Stimulated activated CD8-positive, alpha-beta memory T cell treated with anti-CD3 and anti-CD28 coated beads, Interleukin-12 subunit alpha, Interleukin-12 subunit beta, amount 100 ng/mL, for 4 hours (primary cell): ENCODE results near the gene HAAO.
A peak's percentile ranks its signal among the peaks of the same experiment; 100 is the strongest.
"Not testable (repeated sequence)": the region's sequence is repeated elsewhere in the genome, so short reads cannot be mapped to it uniquely, and the experiment has no call there.

Source experiments
- DNase-seq: peaks from one replicate; pipeline ENCODE4 v3.0.0-alpha.2; 2020; ENCODE audit warnings: low read depth

The HAAO gene

GRCh38 chr2:42792583-42793333 is at the start of gene HAAO:
HAAO (minus strand) TSS chr2:42792583; CDS start chr2:42792536, 47 bp downstream.
- no peak for DNase-seq

- DNase-seq, result no peak
Observed at GRCh38 chr2:42841344-42841743, 49.0 kb upstream of the HAAO start.

- no peak for DNase-seq
Observed at GRCh38 chr2:42840760-42841159, 48.4 kb upstream of the HAAO start.

- no peak for DNase-seq
Observed at GRCh38 chr2:42839809-42840501, 47.6 kb upstream of the HAAO start.

- no peak for DNase-seq
Observed at GRCh38 chr2:42838133-42838532, 45.8 kb upstream of the HAAO start.

GRCh38 chr2:42835577-42836371 is 43.4 kb upstream of the HAAO start:
- DNase-seq, result no peak

- DNase-seq, result no peak
Observed at GRCh38 chr2:42834161-42834560, 41.8 kb upstream of the HAAO start.

- DNase-seq, result no peak
Observed at GRCh38 chr2:42832289-42832634, 39.9 kb upstream of the HAAO start.

- DNase-seq, result not testable (repeated sequence)
Observed at GRCh38 chr2:42831575-42832288, 39.3 kb upstream of the HAAO start.

- DNase-seq, result no peak
Observed at GRCh38 chr2:42830922-42831574, 38.7 kb upstream of the HAAO start.

GRCh38 chr2:42829671-42830440 is 37.5 kb upstream of the HAAO start:
- no peak for DNase-seq

GRCh38 chr2:42828487-42829425 is 36.4 kb upstream of the HAAO start:
- DNase-seq, result peak; percentile 34

GRCh38 chr2:42827647-42828486 is 35.5 kb upstream of the HAAO start:
- DNase-seq, result peak; percentile 50

GRCh38 chr2:42826231-42826630 is 33.8 kb upstream of the HAAO start:
- DNase-seq, result no peak

- DNase-seq, result no peak
Observed at GRCh38 chr2:42824454-42824807, 32.0 kb upstream of the HAAO start.

- no peak for DNase-seq
Observed at GRCh38 chr2:42823744-42824453, 31.5 kb upstream of the HAAO start.

- DNase-seq, result no peak
Observed at GRCh38 chr2:42819160-42819559, 26.8 kb upstream of the HAAO start.

- no peak for DNase-seq
Observed at GRCh38 chr2:42815726-42816125, 23.3 kb upstream of the HAAO start.
